ENCODE data around the gene LRMDA. TPM values are rescaled to one million over a fixed set of nuclear protein-coding genes. Genes with fewer than 3 reads are reported as not detected.

The LRMDA gene
- total RNA-seq, 2 experiments from 2014 or later: not detected

- Mint-ChIP-seq H3K9me3 (no peaks in the 10 kb centered on the region), H3K27ac (no peak overlapping the region), H3K4me1 (ENCODE audit: low read depth) (no peaks in the 10 kb centered on the region), H3K4me3 (no peak overlapping the region), H3K36me3 (ENCODE audit: low read depth) (no peaks in the 10 kb centered on the region), H3K27me3 (peaks cover 26% of the 10 kb centered on the region)
- Histone ChIP-seq H3K27ac (ENCODE audit: low read depth in 1 of 2, low read length in 2 of 2) (no peak overlapping the region), H3K4me3 (ENCODE audit: low read length) (no peak overlapping the region), H3K4me1 (ENCODE audit: insufficient read depth, low read length) (no peaks in the 10 kb centered on the region), H3K27me3 (ENCODE audit: control insufficient read depth in 1 of 2, insufficient read depth in 2 of 2, low read length in 2 of 2) (no peaks in the 10 kb centered on the region), H3K9me3 (ENCODE audit: control insufficient read depth in 1 of 2, insufficient read depth in 1 of 2, low read length in 2 of 2) (no peaks in the 10 kb centered on the region), H3K36me3 (ENCODE audit: insufficient read depth, low read length) (no peaks in the 10 kb centered on the region)
- intact Hi-C loops (cut with DNase I, micrococcal nuclease): no loop called here
- DNase-seq (no peak), ATAC-seq (ENCODE audit: poor library complexity) (no peak)
- ChIA-PET POLR2A (no interaction called here), CTCF (no interaction called here)
- no peak for TF ChIP-seq CTCF (IDR thresholded peaks at IDR 0.05)
These were observed 347.9 kb downstream of the LRMDA start for GRCh38 chr10:75779276-75779675.

- Histone ChIP-seq H3K4me1 (ENCODE audit: insufficient read depth, low read length) (no peaks in the 10 kb centered on the region), H3K27me3 (ENCODE audit: control insufficient read depth in 1 of 2, insufficient read depth in 2 of 2, low read length in 2 of 2) (no peaks in the 10 kb centered on the region), H3K9me3 (ENCODE audit: control insufficient read depth in 1 of 2, insufficient read depth in 1 of 2, low read length in 2 of 2) (no peaks in the 10 kb centered on the region), H3K4me3 (ENCODE audit: low read length) (no peak overlapping the region), H3K27ac (ENCODE audit: low read depth in 1 of 2, low read length in 2 of 2) (no peak overlapping the region), H3K36me3 (ENCODE audit: insufficient read depth, low read length) (no peaks in the 10 kb centered on the region)
- ChIA-PET CTCF (no interaction called here), POLR2A (no interaction called here)
- intact Hi-C loops (cut with DNase I, micrococcal nuclease): no loop called here
- TF ChIP-seq CTCF (IDR thresholded peaks at IDR 0.05): no peak
- H3K36me3 Mint-ChIP-seq (ENCODE audit: low read depth): no peaks in the 10 kb centered on the region
- H3K27ac Mint-ChIP-seq: no peak overlapping the region
- ATAC-seq (ENCODE audit: poor library complexity) (no peak), DNase-seq (no peak)
- peaks cover 29% of the 10 kb centered on the region for H3K27me3 Mint-ChIP-seq
- no peaks in the 10 kb centered on the region for H3K9me3 Mint-ChIP-seq
- no peaks in the 10 kb centered on the region for H3K4me1 Mint-ChIP-seq (ENCODE audit: low read depth)
- H3K4me3 Mint-ChIP-seq: no peak overlapping the region
These were observed 351.2 kb downstream of the LRMDA start for GRCh38 chr10:75782463-75783248.

- Mint-ChIP-seq H3K27ac (no peak overlapping the region), H3K27me3 (peaks cover 14% of the 10 kb centered on the region), H3K36me3 (ENCODE audit: low read depth) (no peaks in the 10 kb centered on the region), H3K4me1 (ENCODE audit: low read depth) (no peaks in the 10 kb centered on the region), H3K9me3 (no peaks in the 10 kb centered on the region), H3K4me3 (no peak overlapping the region)
- ChIA-PET POLR2A (no interaction called here), CTCF (no interaction called here)
- Histone ChIP-seq H3K27me3 (ENCODE audit: control insufficient read depth in 1 of 2, insufficient read depth in 2 of 2, low read length in 2 of 2) (no peaks in the 10 kb centered on the region), H3K4me1 (ENCODE audit: insufficient read depth, low read length) (no peaks in the 10 kb centered on the region), H3K36me3 (ENCODE audit: insufficient read depth, low read length) (no peaks in the 10 kb centered on the region), H3K9me3 (ENCODE audit: control insufficient read depth in 1 of 2, insufficient read depth in 1 of 2, low read length in 2 of 2) (no peaks in the 10 kb centered on the region), H3K27ac (ENCODE audit: low read depth in 1 of 2, low read length in 2 of 2) (no peak overlapping the region), H3K4me3 (ENCODE audit: low read length) (no peak overlapping the region)
- ATAC-seq (ENCODE audit: poor library complexity): no peak
- intact Hi-C loops (cut with DNase I, micrococcal nuclease): no loop called here
- no peak for TF ChIP-seq CTCF (IDR thresholded peaks at IDR 0.05)
- no peak for DNase-seq
These were observed 357.2 kb downstream of the LRMDA start for GRCh38 chr10:75788394-75789205.
